ENCODE measurements around the gene C11orf68. TPM values are rescaled to one million over a fixed set of nuclear protein-coding genes. Genes with fewer than 3 reads are reported as not detected.

Gene C11orf68
- total RNA-seq, 1 donor from 2014 or later = 27.2 TPM

GRCh38 chr11:65917434-65918210 is 1.2 kb downstream of the C11orf68 start:
- no peak overlapping the region for H3K27ac Mint-ChIP-seq (ENCODE audit: unreplicated experiment)
- peaks cover 29% of the 10 kb centered on the region for H3K4me1 Mint-ChIP-seq
- no peak for DNase-seq (ENCODE audit: low read depth, low spot score)

GRCh38 chr11:65917077-65917433 is 1.8 kb downstream of the C11orf68 start:
- Mint-ChIP-seq H3K36me3 (ENCODE audit: low read depth) (no peaks in the 10 kb centered on the region), H3K27ac (ENCODE audit: unreplicated experiment) (no peak overlapping the region), H3K9me3 (no peaks in the 10 kb centered on the region), H3K4me3 (peak overlapping the region; percentile 89), H3K27me3 (ENCODE audit: low read depth) (no peaks in the 10 kb centered on the region), H3K4me1 (peaks cover 29% of the 10 kb centered on the region)
- DNase-seq (ENCODE audit: low read depth, low spot score) = no peak
- TF ChIP-seq CTCF (conservative IDR thresholded peaks at IDR 0.05) = no peak

More at GRCh38 chr11:65917434-65918210, 1.2 kb downstream of the C11orf68 start:
- Mint-ChIP-seq H3K36me3 (ENCODE audit: low read depth) (peaks cover under 1% of the 10 kb centered on the region), H3K27me3 (ENCODE audit: low read depth) (no peaks in the 10 kb centered on the region), H3K9me3 (no peaks in the 10 kb centered on the region), H3K4me3 (peak overlapping the region; percentile 89)
- TF ChIP-seq CTCF (conservative IDR thresholded peaks at IDR 0.05) = no peak

- TF ChIP-seq CTCF (conservative IDR thresholded peaks at IDR 0.05) = no peak
- DNase-seq (ENCODE audit: low read depth, low spot score) = no peak
- H3K27me3 Mint-ChIP-seq (ENCODE audit: low read depth) = no peaks in the 10 kb centered on the region
- no peaks in the 10 kb centered on the region for H3K36me3 Mint-ChIP-seq (ENCODE audit: low read depth)
- no peaks in the 10 kb centered on the region for H3K9me3 Mint-ChIP-seq
- peak overlapping the region; percentile 89 for H3K4me3 Mint-ChIP-seq
- H3K4me1 Mint-ChIP-seq = peaks cover 34% of the 10 kb centered on the region
- no peak overlapping the region for H3K27ac Mint-ChIP-seq (ENCODE audit: unreplicated experiment)
Measured at GRCh38 chr11:65916391-65916790, 2.5 kb downstream of the C11orf68 start.

GRCh38 chr11:65915821-65916251 is 3.0 kb downstream of the C11orf68 start:
- H3K4me3 Mint-ChIP-seq = peak overlapping the region; percentile 89
- no peaks in the 10 kb centered on the region for H3K36me3 Mint-ChIP-seq (ENCODE audit: low read depth)
- H3K27me3 Mint-ChIP-seq (ENCODE audit: low read depth) = no peaks in the 10 kb centered on the region
- H3K9me3 Mint-ChIP-seq = no peaks in the 10 kb centered on the region
- H3K4me1 Mint-ChIP-seq = peaks cover 34% of the 10 kb centered on the region
- no peak for DNase-seq (ENCODE audit: low read depth, low spot score)
- no peak for TF ChIP-seq CTCF (conservative IDR thresholded peaks at IDR 0.05)
- no peak overlapping the region for H3K27ac Mint-ChIP-seq (ENCODE audit: unreplicated experiment)

- H3K4me3 Mint-ChIP-seq = peak overlapping the region; percentile 70
Measured at GRCh38 chr11:65915101-65915820, 3.6 kb downstream of the C11orf68 start.

More at GRCh38 chr11:65915101-65915820, 3.6 kb downstream of the C11orf68 start:
- H3K9me3 Mint-ChIP-seq = no peaks in the 10 kb centered on the region
- peaks cover 32% of the 10 kb centered on the region for H3K4me1 Mint-ChIP-seq
- no peak for TF ChIP-seq CTCF (conservative IDR thresholded peaks at IDR 0.05)
- H3K36me3 Mint-ChIP-seq (ENCODE audit: low read depth) = no peaks in the 10 kb centered on the region
- H3K27ac Mint-ChIP-seq (ENCODE audit: unreplicated experiment) = no peak overlapping the region
- no peaks in the 10 kb centered on the region for H3K27me3 Mint-ChIP-seq (ENCODE audit: low read depth)
- DNase-seq (ENCODE audit: low read depth, low spot score) = no peak
